Thyroid gland (tissue), 4 donors: ENCODE results near the gene CSNK2A1.

Source experiments
- CTCF ChIP-seq, 6 experiments: fragments of 200-600 bp in 3 of 6; fragments of 450-650 bp in 3 of 6; sonication (generic) in 3 of 6; IDR thresholded peaks; one replicate each; pipeline ENCODE4 v1.5.1; 2016 to 2019; ENCODE audit warnings: antibody characterized with exemption in 6 of 6, mild to moderate bottlenecking in 2 of 6, inconsistent platforms in 1 of 6, moderate library complexity in 1 of 6
- POLR2A ChIP-seq, 2 donors: fragments of 450-650 bp; IDR thresholded peaks; one replicate each; pipeline ENCODE4 v1.6.1; 2017; ENCODE audit warnings: antibody characterized with exemption in 2 of 2, mild to moderate bottlenecking in 2 of 2, moderate library complexity in 1 of 2

GRCh38 chr20:592506-592905 is 48.9 kb upstream of the CSNK2A1 start:
- no peak for TF ChIP-seq CTCF (IDR thresholded peaks at IDR 0.05)
- no peak for TF ChIP-seq POLR2A (IDR thresholded peaks at IDR 0.05)
